GM19035 (cell line): ENCODE measurements around the gene KCTD1.

Experiments
- ATAC-seq: cut with Tn5 transposase; IDR thresholded peaks from one replicate; pipeline ENCODE4 v1.9.1; 2021; ENCODE audit not compliant: unreplicated experiment

The KCTD1 gene

GRCh38 chr18:26549263-26550094, 1.1 kb upstream of the KCTD1 start:
- peak; percentile 20 for ATAC-seq

- ATAC-seq, result peak; percentile 49
These were observed 523 bp downstream of the KCTD1 start for GRCh38 chr18:26547646-26548414.

GRCh38 chr18:26546875-26547645, 1.3 kb downstream of the KCTD1 start:
- no peak for ATAC-seq

- ATAC-seq, result no peak
These were observed 2.0 kb downstream of the KCTD1 start for GRCh38 chr18:26546170-26546874.

- ATAC-seq, result no peak
These were observed 2.8 kb downstream of the KCTD1 start for GRCh38 chr18:26545335-26546123.

GRCh38 chr18:26544451-26544850, 3.9 kb downstream of the KCTD1 start:
- ATAC-seq, result no peak

- ATAC-seq, result no peak
These were observed 5.0 kb downstream of the KCTD1 start for GRCh38 chr18:26543373-26543772.

GRCh38 chr18:26540043-26540628, 8.2 kb downstream of the KCTD1 start:
- no peak for ATAC-seq

GRCh38 chr18:26538524-26538923, 9.8 kb downstream of the KCTD1 start:
- no peak for ATAC-seq

GRCh38 chr18:26536664-26537063, 11.7 kb downstream of the KCTD1 start:
- ATAC-seq, result no peak

GRCh38 chr18:26536032-26536431, 12.3 kb downstream of the KCTD1 start:
- ATAC-seq, result no peak

- ATAC-seq, result no peak
These were observed 12.7 kb downstream of the KCTD1 start for GRCh38 chr18:26535630-26536029.

GRCh38 chr18:26532367-26533340, 15.7 kb downstream of the KCTD1 start:
- no peak for ATAC-seq

- ATAC-seq, result no peak
These were observed 16.6 kb downstream of the KCTD1 start for GRCh38 chr18:26531605-26532298.

GRCh38 chr18:26526966-26527234, 21.5 kb downstream of the KCTD1 start:
- no peak for ATAC-seq

GRCh38 chr18:26526128-26526965, 22.0 kb downstream of the KCTD1 start:
- ATAC-seq, result no peak
